IMR-90 (cell line): ENCODE measurements around the gene SLC6A2. TPM values are rescaled to one million over a fixed set of nuclear protein-coding genes. Genes with fewer than 3 reads are reported as not detected.

Source experiments
- ATAC-seq: fragments of 200-7000 bp; cut with Tn5 transposase; 2 replicates; pipeline ENCODE4 v1.9.1; 2020; ENCODE audit warnings: low read depth, mild to moderate bottlenecking, moderate library complexity
- BruUV-seq: library from RNA; stranded (reverse); fragments of 400-500 nt; replicated peaks from 2 replicates; lab custom pipeline; 2021; lab: Mats Ljungman, UMichigan
- CTCF ChIA-PET: fragments of 300-600 bp; formaldehyde crosslinking; extraction: SDS; loops from one replicate; lab custom pipeline; 2021; ENCODE audit warnings: antibody characterized with exemption; lab: Yijun Ruan, JAX
- POLR2A ChIA-PET: fragments of 300-600 bp; sonication (Branson Sonifier 250); formaldehyde crosslinking; loops from one replicate; lab custom pipeline; 2022; ENCODE audit warnings: antibody characterized with exemption; ENCODE audit not compliant: unreplicated experiment; lab: Charles Lee
- DNase-seq: peaks from one replicate; pipeline ENCODE4 v3.0.0; 2013
- H2AFZ ChIP-seq: replicated peaks from 2 replicates; pipeline ENCODE3; 2013; ENCODE audit warnings: low read length, mild to moderate bottlenecking; ENCODE audit not compliant: poor library complexity
- H2AK5ac ChIP-seq: 2 replicates; pipeline ENCODE4 v1.6.1; 2013; ENCODE audit warnings: low read depth, low read length, inconsistent platforms
- H2AK9ac ChIP-seq: replicated peaks from 2 replicates; pipeline ENCODE3; 2013; ENCODE audit warnings: mild to moderate bottlenecking, low read depth, low read length, moderate library complexity; ENCODE audit not compliant: poor library complexity
- H2BK120ac ChIP-seq: 2 replicates; pipeline ENCODE4 v1.6.1; 2013; ENCODE audit warnings: low read depth, low read length, inconsistent platforms
- H2BK15ac ChIP-seq: 3 replicates; pipeline ENCODE4 v1.6.1; 2013; ENCODE audit warnings: low read depth, low read length, inconsistent platforms
- H2BK20ac ChIP-seq: 2 replicates; pipeline ENCODE4 v1.6.1; 2013; ENCODE audit warnings: low read depth, mild to moderate bottlenecking, inconsistent platforms, low read length, moderate library complexity
- H2BK5ac ChIP-seq: 2 replicates; pipeline ENCODE4 v1.6.1; 2013; ENCODE audit warnings: mild to moderate bottlenecking, low read depth, low read length, inconsistent platforms; ENCODE audit not compliant: poor library complexity, severe bottlenecking
- H3K14ac ChIP-seq: replicated peaks from 2 replicates; pipeline ENCODE4 v1.6.1; 2013; ENCODE audit warnings: low read depth, low read length, inconsistent platforms
- H3K18ac ChIP-seq: 2 replicates; pipeline ENCODE4 v1.6.1; 2013; ENCODE audit warnings: low read depth, low read length, control low read depth
- H3K23ac ChIP-seq: 2 replicates; pipeline ENCODE4 v1.6.1; 2013; ENCODE audit warnings: low read depth, low read length, inconsistent platforms
- H3K27ac ChIP-seq: 2 replicates; pipeline ENCODE4 v1.5.1; 2013; ENCODE audit warnings: mild to moderate bottlenecking, control low read depth, low read length; ENCODE audit not compliant: insufficient read depth
- H3K27me3 ChIP-seq: 2 replicates; pipeline ENCODE4 v1.6.1; 2013; ENCODE audit warnings: low read length; ENCODE audit not compliant: control insufficient read depth, insufficient read depth
- H3K36me3 ChIP-seq: 2 replicates; pipeline ENCODE4 v1.6.1; 2013; ENCODE audit warnings: low read length, mixed read lengths; ENCODE audit not compliant: control insufficient read depth, insufficient read depth
- H3K4ac ChIP-seq: 2 replicates; pipeline ENCODE4 v1.6.1; 2013; ENCODE audit warnings: low read depth, low read length, inconsistent platforms
- H3K4me1 ChIP-seq: 2 replicates; pipeline ENCODE4 v1.6.1; 2013; ENCODE audit warnings: low read length, mixed read lengths; ENCODE audit not compliant: control insufficient read depth, insufficient read depth
- H3K4me2 ChIP-seq: 2 replicates; pipeline ENCODE4 v1.6.1; 2013; ENCODE audit warnings: low read depth, mild to moderate bottlenecking, control low read depth, low read length, moderate library complexity
- H3K4me3 ChIP-seq: 2 replicates; pipeline ENCODE4 v1.5.1; 2013; ENCODE audit warnings: low read depth, mild to moderate bottlenecking, control low read depth, low read length, moderate library complexity; ENCODE audit not compliant: insufficient read depth
- H3K56ac ChIP-seq: 2 replicates; pipeline ENCODE4 v1.6.1; 2013; ENCODE audit warnings: low read length, inconsistent platforms; ENCODE audit not compliant: insufficient read depth; ENCODE audit errors: extremely low read depth
- H3K79me1 ChIP-seq, 2 experiments: 2 replicates each; pipeline ENCODE4 v1.6.1; 2013; ENCODE audit warnings: low read length in 2 of 2, inconsistent platforms in 1 of 2, low read depth in 1 of 2
- H3K9ac ChIP-seq: 2 replicates; pipeline ENCODE4 v1.6.1; 2013; ENCODE audit warnings: low read depth, low read length, control low read depth
- H3K9me1 ChIP-seq: 2 replicates; pipeline ENCODE4 v1.6.1; 2013; ENCODE audit warnings: low read length, inconsistent platforms; ENCODE audit not compliant: insufficient read depth
- H3K9me3 ChIP-seq: 2 replicates; pipeline ENCODE4 v1.6.1; 2013; ENCODE audit warnings: low read length; ENCODE audit not compliant: control insufficient read depth, insufficient read depth
- H4K20me1 ChIP-seq: 2 replicates; pipeline ENCODE4 v1.6.1; 2013; ENCODE audit warnings: low read length, inconsistent platforms; ENCODE audit not compliant: insufficient read depth
- H4K5ac ChIP-seq: 2 replicates; pipeline ENCODE4 v1.6.1; 2013; ENCODE audit warnings: mild to moderate bottlenecking, low read depth, low read length, control low read depth
- H4K8ac ChIP-seq, 2 experiments: 2 replicates each; pipeline ENCODE4 v1.6.1; 2013; ENCODE audit warnings: low read depth in 2 of 2, low read length in 2 of 2, control low read depth in 1 of 2, inconsistent platforms in 1 of 2
- H4K91ac ChIP-seq: 2 replicates; pipeline ENCODE4 v1.6.1; 2013; ENCODE audit warnings: low read depth, low read length, inconsistent platforms; ENCODE audit not compliant: insufficient read depth
- CEBPB ChIP-seq: IDR thresholded peaks from 2 replicates; pipeline ENCODE4 v1.6.1; 2012; ENCODE audit warnings: low read depth, low read length, improper control_type of control experiment
- CHD1 ChIP-seq: IDR thresholded peaks from 2 replicates; pipeline ENCODE4 v1.6.1; 2012; ENCODE audit warnings: low read depth, low read length, improper control_type of control experiment
- ELK1 ChIP-seq: fragments of 150-350 bp; IDR thresholded peaks from 2 replicates; pipeline ENCODE4 v1.6.1; 2016; ENCODE audit warnings: low read depth, mild to moderate bottlenecking, low read length, moderate library complexity, borderline replicate concordance
- MAZ ChIP-seq: IDR thresholded peaks from 2 replicates; pipeline ENCODE4 v1.6.1; 2012; ENCODE audit warnings: low read depth, mild to moderate bottlenecking, low read length, improper control_type of control experiment, moderate library complexity, borderline replicate concordance
- RFX5 ChIP-seq: IDR thresholded peaks from 2 replicates; pipeline ENCODE4 v1.8.0; 2012; ENCODE audit warnings: low read depth, mild to moderate bottlenecking, low read length, moderate library complexity
- WGBS, 2 experiments: methylation state at CpG; one replicate each; pipeline versions ENCODE4 v1.1.5 to v1.1.7; 2013; ENCODE audit warnings: missing lambda C conversion rate in 2 of 2; ENCODE audit not compliant: insufficient read length in 1 of 2; ENCODE audit errors: extremely low coverage in 2 of 2; 5-methylcytosine and 5-hydroxymethylcytosine counted together
- dilution Hi-C: fragments of 300-500 bp; cut with HindIII; formaldehyde crosslinking; loops from one replicate; pipeline ENCODE4 v1.14.3; 2018; ENCODE audit warnings: low sequenced_read_pairs; ENCODE audit not compliant: unreplicated experiment
- in situ Hi-C: fragments of 300-500 bp; cut with MboI; formaldehyde crosslinking; loops from 3 replicates; pipeline ENCODE4 v1.14.3; 2019; ENCODE audit warnings: low sequenced_read_pairs, inconsistent platforms, mixed read lengths
- intact Hi-C: fragments of 100-400 bp; cut with micrococcal nuclease; formaldehyde crosslinking; loops from 2 replicates; pipeline ENCODE4 v1.10.0; 2022
- polyA plus RNA-seq, 3 experiments: library from polyadenylated mRNA; depleted of rRNA; stranded (reverse); fragments of >200 nt; gene quantifications; 2 replicates each; pipeline ENCODE4 v1.2.3, GENCODE V29; 2012; ENCODE audit warnings: low replicate concordance in 1 of 3
- total RNA-seq: library from RNA; depleted of rRNA; stranded (reverse); fragments of >200 nt; gene quantifications from 2 replicates; pipeline ENCODE4 v1.2.3, GENCODE V29; 2012

SLC6A2 gene
- total and polyA plus RNA-seq, 2 of the 4 experiments (the other 2 are of a cell fraction) = not detected

GRCh38 chr16:55640701-55641327, 15.0 kb upstream of the SLC6A2 start:
- Histone ChIP-seq H4K20me1 (peaks cover 4% of the 10 kb centered on the region; the same call in 1 of the 2 replicates), H2BK120ac (no peak overlapping the region), H2AK5ac (no peak overlapping the region), H3K14ac (no peak overlapping the region), H3K18ac (no peak overlapping the region), H3K9me3 (no peaks in the 10 kb centered on the region), H3K4me3 (no peak overlapping the region), H3K4me1 (peaks cover 4% of the 10 kb centered on the region), H3K9me1 (peaks cover 3% of the 10 kb centered on the region; the same call in 1 of the 2 replicates), H2AFZ (no peak overlapping the region), H3K27me3 (peaks cover 71% of the 10 kb centered on the region), H3K9ac (no peak overlapping the region), H3K79me1 (no peaks in the 10 kb centered on the region), H3K23ac (no peak overlapping the region), H4K91ac (no peak overlapping the region), H3K4me2 (no peak overlapping the region), H2BK15ac (no peak overlapping the region), H2BK20ac (no peak overlapping the region), H3K27ac (no peak overlapping the region), H4K8ac (no peak overlapping the region), H2AK9ac (no peak overlapping the region), H3K56ac (no peak overlapping the region), H3K4ac (no peak overlapping the region), H2BK5ac (no peak overlapping the region), H4K5ac (no peak overlapping the region), H3K36me3 (no peaks in the 10 kb centered on the region)
- ATAC-seq (no peak), DNase-seq (no peak)
- WGBS, 2 experiments = no CpG with 5 or more reads among the region's 9 CpGs
- dilution Hi-C loops (no loop called here), in situ Hi-C loops (loop anchor here (10.0 kb wide), 1 partner anchor 176 kb away; no protein-coding TSS in a partner anchor), intact Hi-C loops (no loop called here)
- ChIA-PET CTCF (no interaction called here), POLR2A (no interaction called here)
- TF ChIP-seq MAZ (no peak), RFX5 (no peak), ELK1 (no peak), CHD1 (no peak), CEBPB (no peak)
- no TSS peak for BruUV-seq
